ENCODE results near the gene PDP2. TPM values are rescaled to one million over a fixed set of nuclear protein-coding genes. Genes with fewer than 3 reads are reported as not detected.

PDP2 gene
- total RNA-seq, 1 experiment from 2014 or later, result 23.1 TPM

GRCh38 chr16:66899310-66899944, 19.1 kb downstream of the PDP2 start:
- Mint-ChIP-seq H3K4me1 (peaks cover 12 to 13% of the 10 kb centered on the region in 2 experiments), H3K27me3 (ENCODE audit: low read depth) (peaks cover 7% of the 10 kb centered on the region), H3K4me3 (no peak overlapping the region), H3K9me3 (no peaks in the 10 kb centered on the region), H3K27ac (peak overlapping the region in 1 of 3 experiments; percentile 45; a peak in 1 of 7 replicates), H3K36me3 (ENCODE audit: insufficient read depth in 1 of 3, low read depth in 3 of 3) (no peaks in the 10 kb centered on the region)
- Histone ChIP-seq H2BK5ac (ENCODE audit: insufficient read length, low read length) (no peak overlapping the region), H3K27me3 (ENCODE audit: insufficient read depth, low read length) (no peaks in the 10 kb centered on the region), H3K79me2 (ENCODE audit: insufficient read depth, low read length) (no peaks in the 10 kb centered on the region), H4K5ac (ENCODE audit: insufficient read length, low read depth, low read length) (no peak overlapping the region), H3K23me2 (ENCODE audit: insufficient read length, low read depth, low read length, poor library complexity, severe bottlenecking) (no peaks in the 10 kb centered on the region), H3K9me3 (ENCODE audit: control insufficient read depth, low read depth, low read length) (no peaks in the 10 kb centered on the region), H3K9ac (ENCODE audit: extremely low read depth, insufficient read length, low read length) (no peak overlapping the region), H2AK5ac (ENCODE audit: insufficient read length, low read length) (no peak overlapping the region), H2BK20ac (ENCODE audit: low read depth, low read length, poor library complexity, severe bottlenecking) (no peak overlapping the region), H3K18ac (ENCODE audit: insufficient read length, low read depth, low read length) (no peak overlapping the region), H3K56ac (ENCODE audit: insufficient read length, low read depth, low read length) (no peak overlapping the region), H2BK120ac (ENCODE audit: low read depth, low read length, poor library complexity, severe bottlenecking) (no peak overlapping the region), H2AFZ (ENCODE audit: low read length) (no peak overlapping the region), H3K23ac (ENCODE audit: insufficient read length, low read depth, low read length) (no peak overlapping the region), H3K4me1 (ENCODE audit: insufficient read depth, low read length) (no peaks in the 10 kb centered on the region), H3K27ac (ENCODE audit: insufficient read length, low read depth, low read length) (no peak overlapping the region), H4K8ac (replicated peaks; ENCODE audit: insufficient read length, low read depth, low read length) (no peak overlapping the region), H3K4ac (ENCODE audit: low read depth, low read length) (no peak overlapping the region), H4K91ac (ENCODE audit: insufficient read length, low read depth, low read length) (no peak overlapping the region), H4K20me1 (ENCODE audit: control insufficient read depth, insufficient read depth, insufficient read length) (peaks cover 4% of the 10 kb centered on the region), H3K4me2 (ENCODE audit: insufficient read depth, insufficient read length, low read length) (no peak overlapping the region), H2BK15ac (ENCODE audit: low read depth, low read length) (no peak overlapping the region), H2BK12ac (ENCODE audit: insufficient read length, low read depth, low read length) (no peak overlapping the region), H3K14ac (ENCODE audit: insufficient read depth, low read length) (no peak overlapping the region), H3T11ph (ENCODE audit: low read length) (no peak overlapping the region), H3K79me1 (ENCODE audit: insufficient read depth, low read depth, low read length, poor library complexity, severe bottlenecking) (no peaks in the 10 kb centered on the region)
- DNase-seq, result no peak
- no peak for TF ChIP-seq CTCF (conservative IDR thresholded peaks at IDR 0.05)
- whole genome bisulfite sequencing (ENCODE audit: extremely low coverage, insufficient read length, low lambda C conversion rate), result no CpG with 5 or more reads among the region's 6 CpGs
